Measurements from ENCODE around the gene TBL1X.

DNA sequence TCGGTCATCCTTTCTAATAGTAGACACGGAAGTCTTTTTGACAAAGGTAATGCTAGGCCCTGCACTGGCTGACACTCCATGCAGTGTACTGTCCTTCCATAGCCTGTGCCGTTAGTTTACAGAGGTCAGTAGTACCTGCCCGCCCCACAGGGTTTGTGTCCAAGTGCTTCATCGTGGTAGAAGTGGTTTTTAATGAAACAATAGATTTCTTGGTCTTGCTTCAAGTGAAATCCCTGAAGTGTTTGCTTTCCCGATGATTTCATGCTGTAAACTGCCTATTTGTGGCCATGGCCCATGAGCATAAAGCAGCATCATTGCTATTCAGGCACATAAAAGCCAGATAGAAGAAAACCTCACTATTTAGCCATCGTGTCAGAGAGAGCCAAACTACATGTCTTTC lies 161.5 kb downstream of the TBL1X start:
- TF ChIP-seq POLR2A (IDR thresholded peaks at IDR 0.05) = no peak
- TF ChIP-seq, protein P1, sequence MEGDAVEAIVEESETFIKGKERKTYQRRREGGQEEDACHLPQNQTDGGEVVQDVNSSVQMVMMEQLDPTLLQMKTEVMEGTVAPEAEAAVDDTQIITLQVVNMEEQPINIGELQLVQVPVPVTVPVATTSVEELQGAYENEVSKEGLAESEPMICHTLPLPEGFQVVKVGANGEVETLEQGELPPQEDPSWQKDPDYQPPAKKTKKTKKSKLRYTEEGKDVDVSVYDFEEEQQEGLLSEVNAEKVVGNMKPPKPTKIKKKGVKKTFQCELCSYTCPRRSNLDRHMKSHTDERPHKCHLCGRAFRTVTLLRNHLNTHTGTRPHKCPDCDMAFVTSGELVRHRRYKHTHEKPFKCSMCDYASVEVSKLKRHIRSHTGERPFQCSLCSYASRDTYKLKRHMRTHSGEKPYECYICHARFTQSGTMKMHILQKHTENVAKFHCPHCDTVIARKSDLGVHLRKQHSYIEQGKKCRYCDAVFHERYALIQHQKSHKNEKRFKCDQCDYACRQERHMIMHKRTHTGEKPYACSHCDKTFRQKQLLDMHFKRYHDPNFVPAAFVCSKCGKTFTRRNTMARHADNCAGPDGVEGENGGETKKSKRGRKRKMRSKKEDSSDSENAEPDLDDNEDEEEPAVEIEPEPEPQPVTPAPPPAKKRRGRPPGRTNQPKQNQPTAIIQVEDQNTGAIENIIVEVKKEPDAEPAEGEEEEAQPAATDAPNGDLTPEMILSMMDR (IDR thresholded peaks at IDR 0.05) = no peak
- TF ChIP-seq EP300 (IDR thresholded peaks at IDR 0.05) = no peak
- no peak for TF ChIP-seq POLR2AphosphoS5 (IDR thresholded peaks at IDR 0.05)
